ENCODE data around the gene UGP2.
A peak's percentile ranks its signal among the peaks of the same experiment; 100 is the strongest.

UGP2 gene

GRCh38 chr2:63886445-63886844 lies 44.7 kb downstream of the UGP2 start:
- Histone ChIP-seq H3K79me2 (ENCODE audit: control insufficient read depth, insufficient read depth, low read length, poor library complexity) (no peaks in the 10 kb centered on the region), H3K4me3 (ENCODE audit: low read depth, low read length) (no peak overlapping the region), H4K12ac (ENCODE audit: low read depth, low read length) (no peak overlapping the region), H3K9me3 (ENCODE audit: insufficient read depth, low read depth, low read length) (no peaks in the 10 kb centered on the region), H3K9ac (ENCODE audit: low read length) (peak overlapping the region; percentile 50), H2AFZ (ENCODE audit: insufficient read depth, low read length, poor library complexity) (no peak overlapping the region), H3K79me1 (ENCODE audit: low read length) (no peaks in the 10 kb centered on the region), H3K18ac (ENCODE audit: low read length) (no peak overlapping the region), H3K23ac (ENCODE audit: low read length) (no peak overlapping the region), H4K8ac (ENCODE audit: low read depth, low read length) (no peak overlapping the region), H3K14ac (ENCODE audit: low read length) (no peak overlapping the region), H2BK12ac (ENCODE audit: low read length) (no peak overlapping the region), H3K4me2 (ENCODE audit: low read length) (no peak overlapping the region), H3K27me3 (ENCODE audit: insufficient read depth, low read length) (no peaks in the 10 kb centered on the region), H4K91ac (ENCODE audit: low read depth, low read length) (no peak overlapping the region), H3K36me3 (ENCODE audit: control insufficient read depth in 1 of 2, insufficient read depth in 2 of 2, low read length in 2 of 2) (peaks cover 13 to 33% of the 10 kb centered on the region in 2 experiments), H2AK5ac (ENCODE audit: low read length) (no peak overlapping the region), H2BK5ac (ENCODE audit: low read depth, low read length, poor library complexity) (no peak overlapping the region), H3K27ac (ENCODE audit: low read depth, low read length) (no peak overlapping the region), H3K4ac (ENCODE audit: low read depth, low read length) (no peak overlapping the region), H3K4me1 (ENCODE audit: control insufficient read depth in 1 of 2, insufficient read depth in 2 of 2, low read length in 2 of 2) (no peaks in the 10 kb centered on the region), H2BK120ac (ENCODE audit: insufficient read depth, low read length, poor library complexity) (no peak overlapping the region)
- no CpG with 5 or more reads among the region's 2 CpGs for WGBS (ENCODE audit: extremely low coverage, insufficient coverage, insufficient read length)
- DNase-seq: no peak

- Histone ChIP-seq H4K91ac (ENCODE audit: low read depth, low read length) (no peak overlapping the region), H2BK5ac (ENCODE audit: low read depth, low read length, poor library complexity) (no peak overlapping the region), H2AFZ (ENCODE audit: insufficient read depth, low read length, poor library complexity) (no peak overlapping the region), H4K12ac (ENCODE audit: low read depth, low read length) (no peak overlapping the region), H3K79me2 (ENCODE audit: control insufficient read depth, insufficient read depth, low read length, poor library complexity) (no peaks in the 10 kb centered on the region), H3K79me1 (ENCODE audit: low read length) (no peaks in the 10 kb centered on the region), H2BK12ac (ENCODE audit: low read length) (no peak overlapping the region), H3K4me3 (ENCODE audit: low read depth, low read length) (no peak overlapping the region), H3K27ac (ENCODE audit: low read depth, low read length) (no peak overlapping the region), H3K4me2 (ENCODE audit: low read length) (no peak overlapping the region), H2AK5ac (ENCODE audit: low read length) (no peak overlapping the region), H2BK120ac (ENCODE audit: insufficient read depth, low read length, poor library complexity) (no peak overlapping the region), H3K27me3 (ENCODE audit: insufficient read depth, low read length) (no peaks in the 10 kb centered on the region), H3K14ac (ENCODE audit: low read length) (no peak overlapping the region), H3K36me3 (ENCODE audit: control insufficient read depth in 1 of 2, insufficient read depth in 2 of 2, low read length in 2 of 2) (peaks cover 13 to 30% of the 10 kb centered on the region in 2 experiments), H3K4ac (ENCODE audit: low read depth, low read length) (no peak overlapping the region), H3K4me1 (ENCODE audit: control insufficient read depth in 1 of 2, insufficient read depth in 2 of 2, low read length in 2 of 2) (no peaks in the 10 kb centered on the region), H3K9me3 (ENCODE audit: insufficient read depth, low read depth, low read length) (no peaks in the 10 kb centered on the region), H3K18ac (ENCODE audit: low read length) (no peak overlapping the region), H4K8ac (ENCODE audit: low read depth, low read length) (no peak overlapping the region), H3K23ac (ENCODE audit: low read length) (no peak overlapping the region), H3K9ac (ENCODE audit: low read length) (no peak overlapping the region)
- no peak for DNase-seq
- WGBS (ENCODE audit: extremely low coverage, insufficient coverage, insufficient read length): no CpG with 5 or more reads among the region's 2 CpGs
These were observed 46.4 kb downstream of the UGP2 start for GRCh38 chr2:63888053-63888452.

DNA sequence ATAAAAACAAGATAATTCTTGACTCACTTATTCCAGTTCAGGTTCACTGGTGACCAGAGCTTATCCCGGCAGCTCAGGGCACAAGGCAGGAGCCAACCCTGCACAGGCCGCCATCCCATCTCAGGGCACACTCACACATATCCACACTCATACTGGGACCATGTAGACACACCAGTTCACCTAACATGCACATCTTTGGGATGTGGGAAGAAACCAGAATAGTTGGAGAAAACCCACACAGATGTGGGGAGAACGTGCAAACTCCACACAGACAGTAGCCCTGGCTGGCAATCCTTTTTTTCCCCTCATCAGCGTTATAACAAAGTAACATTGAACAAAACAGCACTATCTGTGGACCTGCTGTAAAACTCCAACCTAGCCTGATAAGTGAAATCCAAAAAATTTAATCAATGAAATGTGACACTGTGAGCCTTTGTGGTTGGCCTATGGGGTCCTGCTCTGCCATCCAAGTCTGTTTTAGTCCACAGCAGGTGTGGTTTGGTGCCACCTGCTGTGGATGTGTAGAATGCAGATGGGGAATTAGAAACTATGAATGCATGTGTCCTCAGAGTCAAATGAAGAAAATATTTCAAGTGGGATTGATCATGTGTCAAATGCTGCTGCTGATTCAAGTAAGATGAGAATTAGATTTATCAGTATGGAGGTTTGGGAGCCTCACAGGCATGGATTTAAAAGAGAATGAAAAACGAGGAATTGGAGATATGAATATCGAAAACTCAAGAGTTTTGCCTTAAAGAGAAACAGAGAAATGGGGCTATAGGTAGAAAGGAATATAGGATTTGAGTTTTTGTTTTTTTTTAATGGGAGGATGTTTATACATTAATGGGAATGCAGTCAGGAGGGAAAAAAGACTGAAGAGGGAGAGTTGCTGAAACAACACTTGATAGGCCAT lies 47.0 kb downstream of the UGP2 start:
- H2BK12ac ChIP-seq (ENCODE audit: low read length): no peak overlapping the region
- no peaks in the 10 kb centered on the region for H3K79me1 ChIP-seq (ENCODE audit: low read length)
- no peak overlapping the region for H3K4ac ChIP-seq (ENCODE audit: low read depth, low read length)
- 100% methylated on average over 2 of the region's 6 CpGs for WGBS (ENCODE audit: extremely low coverage, insufficient coverage, insufficient read length)
- H4K12ac ChIP-seq (ENCODE audit: low read depth, low read length): no peak overlapping the region
- no peak overlapping the region for H3K23ac ChIP-seq (ENCODE audit: low read length)
- H2AK5ac ChIP-seq (ENCODE audit: low read length): no peak overlapping the region
- no peak overlapping the region for H4K8ac ChIP-seq (ENCODE audit: low read depth, low read length)
- H3K27me3 ChIP-seq (ENCODE audit: insufficient read depth, low read length): no peaks in the 10 kb centered on the region
- no peak overlapping the region for H4K91ac ChIP-seq (ENCODE audit: low read depth, low read length)
- no peak overlapping the region for H2BK120ac ChIP-seq (ENCODE audit: insufficient read depth, low read length, poor library complexity)
- peaks cover 11 to 30% of the 10 kb centered on the region in 2 experiments for H3K36me3 ChIP-seq (ENCODE audit: control insufficient read depth in 1 of 2, insufficient read depth in 2 of 2, low read length in 2 of 2)
- DNase-seq: peak; percentile 43 to 71
- no peak overlapping the region for H2AFZ ChIP-seq (ENCODE audit: insufficient read depth, low read length, poor library complexity)
- H3K9ac ChIP-seq (ENCODE audit: low read length): no peak overlapping the region
- no peak overlapping the region for H3K4me3 ChIP-seq (ENCODE audit: low read depth, low read length)
- H3K18ac ChIP-seq (ENCODE audit: low read length): no peak overlapping the region
- no peak overlapping the region for H3K27ac ChIP-seq (ENCODE audit: low read depth, low read length)
- H3K9me3 ChIP-seq (ENCODE audit: insufficient read depth, low read depth, low read length): no peaks in the 10 kb centered on the region
- H3K79me2 ChIP-seq (ENCODE audit: control insufficient read depth, insufficient read depth, low read length, poor library complexity): no peaks in the 10 kb centered on the region
- H3K4me1 ChIP-seq (ENCODE audit: control insufficient read depth in 1 of 2, insufficient read depth in 2 of 2, low read length in 2 of 2): no peaks in the 10 kb centered on the region
- no peak overlapping the region for H2BK5ac ChIP-seq (ENCODE audit: low read depth, low read length, poor library complexity)
- no peak overlapping the region for H3K4me2 ChIP-seq (ENCODE audit: low read length)
- no peak overlapping the region for H3K14ac ChIP-seq (ENCODE audit: low read length)

DNA sequence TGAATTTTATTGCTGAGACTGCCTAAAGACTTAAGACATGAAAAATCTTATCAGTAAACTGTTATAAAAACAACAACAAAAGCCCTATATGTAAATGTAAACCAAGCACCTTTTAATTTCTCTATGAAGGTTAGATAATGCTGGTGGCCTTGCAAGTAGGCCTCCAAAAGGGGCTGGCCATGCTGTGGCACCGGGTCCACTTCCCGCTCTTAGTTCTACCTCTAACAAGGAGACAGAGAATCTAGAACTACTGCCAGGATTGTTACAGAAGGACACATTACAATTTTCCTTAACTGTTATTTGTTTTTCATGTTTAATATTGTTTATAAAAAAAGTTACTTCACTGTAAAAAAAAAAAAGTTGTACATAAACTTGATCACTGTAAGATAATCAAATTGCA lies 49.0 kb downstream of the UGP2 start:
- Histone ChIP-seq H3K4me3 (ENCODE audit: low read depth, low read length) (no peak overlapping the region), H3K9ac (ENCODE audit: low read length) (no peak overlapping the region), H2BK12ac (ENCODE audit: low read length) (no peak overlapping the region), H3K14ac (ENCODE audit: low read length) (no peak overlapping the region), H2AK5ac (ENCODE audit: low read length) (no peak overlapping the region), H3K79me1 (ENCODE audit: low read length) (no peaks in the 10 kb centered on the region), H2AFZ (ENCODE audit: insufficient read depth, low read length, poor library complexity) (no peak overlapping the region), H3K23ac (ENCODE audit: low read length) (no peak overlapping the region), H4K12ac (ENCODE audit: low read depth, low read length) (no peak overlapping the region), H3K4me1 (ENCODE audit: control insufficient read depth in 1 of 2, insufficient read depth in 2 of 2, low read length in 2 of 2) (no peaks in the 10 kb centered on the region), H3K79me2 (ENCODE audit: control insufficient read depth, insufficient read depth, low read length, poor library complexity) (no peaks in the 10 kb centered on the region), H3K18ac (ENCODE audit: low read length) (no peak overlapping the region), H2BK5ac (ENCODE audit: low read depth, low read length, poor library complexity) (no peak overlapping the region), H3K27me3 (ENCODE audit: insufficient read depth, low read length) (no peaks in the 10 kb centered on the region), H3K36me3 (ENCODE audit: control insufficient read depth in 1 of 2, insufficient read depth in 2 of 2, low read length in 2 of 2) (peaks cover 11 to 26% of the 10 kb centered on the region in 2 experiments), H4K8ac (ENCODE audit: low read depth, low read length) (no peak overlapping the region), H3K9me3 (ENCODE audit: insufficient read depth, low read depth, low read length) (no peaks in the 10 kb centered on the region), H3K4me2 (ENCODE audit: low read length) (no peak overlapping the region), H4K91ac (ENCODE audit: low read depth, low read length) (no peak overlapping the region), H3K4ac (ENCODE audit: low read depth, low read length) (no peak overlapping the region), H2BK120ac (ENCODE audit: insufficient read depth, low read length, poor library complexity) (no peak overlapping the region), H3K27ac (ENCODE audit: low read depth, low read length) (no peak overlapping the region)
- DNase-seq: no peak
- WGBS (ENCODE audit: extremely low coverage, insufficient coverage, insufficient read length): no CpG with 5 or more reads among the region's 2 CpGs

All from trophoblast cell (in vitro differentiated cells and primary cell).